G401 (cell line): ENCODE data around the gene F11. TPM values are rescaled to one million over a fixed set of nuclear protein-coding genes. Genes with fewer than 3 reads are reported as not detected.
A peak's percentile ranks its signal among the peaks of the same experiment; 100 is the strongest.
"Not testable (repeated sequence)": the region's sequence is repeated elsewhere in the genome, so short reads cannot be mapped to it uniquely, and the experiment has no call there.

ENCODE experiments used
- DNase-seq: peaks from one replicate; pipeline ENCODE4 v3.0.0-alpha.2; 2015; ENCODE audit warnings: low spot score
- in situ Hi-C: cut with HindIII; loops from 2 replicates; pipeline ENCODE4 v1.10.0; 2016; ENCODE audit warnings: low sequenced_read_pairs, mixed read lengths
- total RNA-seq: library from RNA; depleted of rRNA; stranded (reverse); fragments of >200 nt; shearing (Covaris generic); gene quantifications from 2 replicates; pipeline ENCODE4 v1.2.3, GENCODE V29; 2014

The F11 gene
- total RNA-seq, 1 experiment from 2014 or later = not detected

DNA sequence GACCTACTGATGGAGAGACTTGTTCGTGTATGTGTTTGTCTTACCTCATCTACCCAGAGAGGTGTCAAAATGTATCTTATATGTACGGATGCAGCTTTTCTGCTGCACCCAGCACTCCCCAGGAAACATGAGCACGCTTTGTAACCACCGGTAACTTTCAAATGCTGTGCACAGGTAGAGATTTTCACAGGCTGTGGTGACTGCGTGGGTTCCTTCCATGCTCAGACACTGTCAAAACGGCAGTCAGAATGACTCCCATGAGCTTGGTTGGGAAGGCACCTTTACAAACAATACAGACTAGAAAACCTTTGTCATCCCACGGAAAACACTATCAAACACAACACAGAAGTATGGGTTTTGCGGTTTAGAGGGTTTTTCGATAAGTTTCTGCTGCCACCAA lies 28.2 kb downstream of the F11 start:
- in situ Hi-C loops = no loop called here
- DNase-seq = no peak

GRCh38 chr4:186296481-186296880 lies 30.5 kb downstream of the F11 start:
- in situ Hi-C loops = no loop called here
- no peak for DNase-seq

- in situ Hi-C loops = no loop called here
- DNase-seq = peak; percentile 73
Measured at GRCh38 chr4:186297013-186297645, 31.1 kb downstream of the F11 start.

GRCh38 chr4:186298031-186298647 lies 32.1 kb downstream of the F11 start:
- in situ Hi-C loops = no loop called here
- DNase-seq = no peak

GRCh38 chr4:186299291-186299690 lies 33.3 kb downstream of the F11 start:
- DNase-seq = no peak
- in situ Hi-C loops = no loop called here

DNA sequence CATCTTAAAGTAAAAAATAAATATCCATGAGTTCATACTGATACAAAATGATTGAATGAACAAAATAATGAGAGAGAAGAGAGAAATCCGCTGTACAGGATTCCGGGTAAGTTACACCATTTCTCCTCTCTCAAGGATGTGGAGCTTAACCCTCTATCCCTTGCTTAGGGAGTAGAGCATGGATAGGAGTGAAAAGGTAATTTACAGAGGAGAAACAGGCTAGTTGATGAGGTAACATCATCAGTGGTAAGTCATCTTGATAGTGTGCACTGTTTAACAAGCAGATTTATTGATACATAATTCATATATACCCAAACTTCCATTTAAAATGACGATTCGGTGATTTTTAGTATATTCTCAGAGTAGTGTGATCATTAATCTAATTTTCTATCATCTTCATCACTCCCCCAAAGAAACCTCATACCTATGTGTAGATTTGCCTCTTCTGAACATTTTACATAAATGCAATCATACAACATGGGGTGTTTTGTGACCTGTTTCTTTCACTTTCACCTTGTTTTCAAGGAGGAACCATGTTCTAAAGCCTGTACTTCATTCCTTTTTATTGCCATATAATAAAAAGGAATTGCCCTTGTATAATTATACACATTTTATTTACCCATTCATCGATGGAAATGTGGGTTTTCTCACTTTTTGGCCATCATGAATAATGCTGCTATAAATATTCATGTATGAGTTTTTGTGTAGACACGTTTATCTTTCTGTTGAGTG lies 34.8 kb downstream of the F11 start:
- DNase-seq = no peak
- in situ Hi-C loops = no loop called here

DNA sequence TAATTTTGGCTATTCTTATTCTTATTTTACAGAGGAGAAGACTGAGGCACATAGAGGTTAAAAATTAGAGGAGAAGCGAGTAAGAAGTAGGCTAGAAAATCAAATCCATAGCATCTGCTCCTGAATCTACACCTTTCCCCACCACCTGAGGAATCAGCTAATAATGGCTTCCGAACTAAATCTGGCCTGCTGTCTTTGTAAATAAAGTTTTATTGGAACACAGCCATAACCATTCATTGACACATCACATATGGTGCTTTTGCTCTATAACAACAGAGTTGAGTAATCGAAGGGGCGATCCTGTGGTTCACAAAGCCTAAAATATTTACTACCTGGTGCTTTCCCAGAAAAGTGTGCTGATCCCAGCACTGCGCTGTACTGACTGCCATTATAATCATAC lies 38.2 kb downstream of the F11 start:
- in situ Hi-C loops = no loop called here
- no peak for DNase-seq

DNA sequence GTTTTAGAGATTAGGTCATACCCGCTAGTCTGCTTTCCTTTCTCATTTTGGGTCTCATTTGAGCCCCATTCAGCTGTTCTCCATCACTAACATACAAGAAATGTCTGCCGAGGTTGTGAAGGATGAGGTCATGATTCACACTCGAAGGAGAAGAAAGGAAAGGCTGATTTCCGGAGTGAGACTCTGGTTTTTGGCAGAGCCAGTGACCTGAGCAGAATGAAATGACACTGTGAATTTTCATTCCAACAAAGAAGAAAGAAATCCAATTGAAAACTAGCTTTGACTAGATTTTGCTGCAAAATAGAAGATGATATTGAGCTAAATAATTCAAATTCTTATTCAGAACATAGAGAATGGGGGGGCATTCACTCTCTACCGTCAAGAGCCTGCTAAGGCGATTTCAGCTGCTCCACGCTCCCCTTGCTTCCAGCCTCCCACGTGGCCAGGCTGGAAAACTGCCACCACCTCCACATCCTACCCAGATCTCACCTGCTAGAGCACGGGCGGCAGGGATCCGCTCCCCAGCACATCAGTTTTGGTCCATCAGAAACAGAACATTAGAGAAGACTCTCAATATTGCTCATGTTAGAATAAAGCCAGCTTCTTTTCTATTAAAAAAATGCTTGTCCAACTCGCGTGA lies 39.0 kb downstream of the F11 start:
- peak; percentile 54 for DNase-seq
- in situ Hi-C loops = no loop called here

GRCh38 chr4:186307497-186307896 lies 41.5 kb downstream of the F11 start:
- DNase-seq = no peak
- in situ Hi-C loops = no loop called here

DNA sequence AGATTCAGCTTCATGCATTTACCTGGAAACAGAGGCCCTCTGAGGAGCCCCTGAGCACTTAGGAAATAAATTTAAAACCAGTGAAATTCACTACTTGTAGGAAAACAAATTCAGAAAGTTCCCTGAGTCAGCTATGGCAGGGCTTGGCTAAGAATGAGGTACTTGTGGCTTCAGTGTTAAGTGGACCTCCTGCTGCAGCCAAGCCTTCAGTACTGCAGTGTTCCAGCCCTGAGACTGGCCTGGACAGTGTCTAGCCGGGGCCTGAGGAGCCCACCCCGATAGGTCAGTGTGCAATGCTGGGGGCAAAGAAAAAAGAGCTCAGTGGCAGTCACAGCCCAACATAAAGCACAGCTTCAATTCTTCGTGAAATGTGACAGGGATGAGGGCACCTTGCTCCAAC lies 41.9 kb downstream of the F11 start:
- in situ Hi-C loops = no loop called here
- no peak for DNase-seq

DNA sequence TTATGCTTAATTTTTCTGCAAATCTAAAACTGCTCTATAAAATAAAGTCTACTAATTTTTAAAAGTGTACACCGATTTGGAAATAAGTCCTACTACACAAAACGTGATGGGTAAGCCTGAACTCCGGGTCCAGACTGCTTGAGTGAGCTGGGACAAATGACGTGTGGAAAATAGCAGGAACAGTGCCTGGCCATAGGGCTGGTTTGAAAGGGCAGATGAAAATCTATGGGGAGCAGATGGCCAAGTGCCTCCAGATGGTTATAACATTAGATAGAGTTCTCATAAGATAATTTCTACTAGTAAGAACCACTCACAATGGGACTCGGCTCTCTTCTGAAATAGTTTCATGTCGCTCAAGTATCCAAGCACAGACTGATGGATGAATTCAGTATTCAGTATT lies 52.5 kb downstream of the F11 start:
- in situ Hi-C loops = no loop called here

GRCh38 chr4:186324660-186325059 lies 58.7 kb downstream of the F11 start:
- in situ Hi-C loops, DNase-seq: not testable (repeated sequence)

More for the DNA sequence above, 52.5 kb downstream of the F11 start:
- DNase-seq = no peak

GRCh38 chr4:186326391-186326790 lies 60.4 kb downstream of the F11 start:
- in situ Hi-C loops = no loop called here
- no peak for DNase-seq

DNA sequence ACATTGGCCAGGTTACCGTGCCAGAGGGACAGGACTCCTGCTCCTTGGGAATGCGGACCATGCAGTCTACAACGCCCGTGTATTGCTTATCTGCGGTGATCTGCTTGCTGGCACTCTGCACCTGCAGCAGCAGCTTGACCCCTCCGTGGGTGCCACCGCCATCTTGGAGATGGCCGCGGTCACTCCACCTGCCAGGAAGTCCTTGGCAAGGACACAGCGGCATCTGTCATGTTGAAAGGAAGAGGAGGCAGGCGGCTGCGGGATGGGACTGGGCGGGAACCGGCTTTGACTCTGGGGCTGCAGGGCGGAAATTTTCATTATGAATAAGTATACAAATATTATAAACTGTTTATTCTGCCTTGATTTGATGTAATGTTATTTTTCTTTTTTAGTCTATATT lies 63.4 kb downstream of the F11 start:
- in situ Hi-C loops = no loop called here
- DNase-seq = no peak

- in situ Hi-C loops = no loop called here
- DNase-seq = no peak
Measured at GRCh38 chr4:186330368-186330767, 64.4 kb downstream of the F11 start.

- in situ Hi-C loops = no loop called here
- no peak for DNase-seq
Measured at GRCh38 chr4:186335793-186336192, 69.8 kb downstream of the F11 start.
